ENCODE data around the gene TARBP2. TPM values are rescaled to one million over a fixed set of nuclear protein-coding genes. Genes with fewer than 3 reads are reported as not detected.
"Not testable (repeated sequence)": the region's sequence is repeated elsewhere in the genome, so short reads cannot be mapped to it uniquely, and the experiment has no call there.

The TARBP2 gene
- total RNA-seq, 4 donors from 2014 or later = 25.7 to 30.3 (median 27.2) TPM

DNA sequence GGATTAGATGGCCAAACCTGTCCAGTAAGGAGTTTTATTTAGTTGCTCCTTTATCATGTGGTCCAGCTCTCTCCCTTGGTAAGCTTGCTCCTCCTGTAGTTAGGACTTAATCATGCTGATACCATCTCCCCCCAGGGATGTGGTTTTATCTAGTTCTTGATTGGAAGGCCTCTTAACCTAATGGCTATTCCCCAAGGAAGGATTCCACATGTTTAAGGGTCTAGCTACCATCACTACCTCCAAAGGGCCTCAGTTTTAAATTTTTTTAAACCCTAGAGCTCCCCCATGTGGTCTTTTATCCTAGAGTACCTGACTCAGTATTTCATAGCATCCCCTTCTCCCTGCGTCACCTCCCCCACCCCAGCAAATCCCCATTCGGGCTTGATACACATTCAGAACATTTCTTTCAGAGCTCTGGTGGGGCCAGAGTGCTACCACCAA lies 24.3 kb upstream of the TARBP2 start:
- Histone ChIP-seq H3K4me3 (no peak overlapping the region), H3K27me3 (no peaks in the 10 kb centered on the region), H3K36me3 (peaks cover 0 to 99% (median 0%) of the 10 kb centered on the region in 3 donors), H3K9me3 (no peaks in the 10 kb centered on the region), H3K27ac (no peak overlapping the region), H3K4me1 (peaks cover 0 to 11% (median 0%) of the 10 kb centered on the region in 4 donors)
- TF ChIP-seq, protein P1, sequence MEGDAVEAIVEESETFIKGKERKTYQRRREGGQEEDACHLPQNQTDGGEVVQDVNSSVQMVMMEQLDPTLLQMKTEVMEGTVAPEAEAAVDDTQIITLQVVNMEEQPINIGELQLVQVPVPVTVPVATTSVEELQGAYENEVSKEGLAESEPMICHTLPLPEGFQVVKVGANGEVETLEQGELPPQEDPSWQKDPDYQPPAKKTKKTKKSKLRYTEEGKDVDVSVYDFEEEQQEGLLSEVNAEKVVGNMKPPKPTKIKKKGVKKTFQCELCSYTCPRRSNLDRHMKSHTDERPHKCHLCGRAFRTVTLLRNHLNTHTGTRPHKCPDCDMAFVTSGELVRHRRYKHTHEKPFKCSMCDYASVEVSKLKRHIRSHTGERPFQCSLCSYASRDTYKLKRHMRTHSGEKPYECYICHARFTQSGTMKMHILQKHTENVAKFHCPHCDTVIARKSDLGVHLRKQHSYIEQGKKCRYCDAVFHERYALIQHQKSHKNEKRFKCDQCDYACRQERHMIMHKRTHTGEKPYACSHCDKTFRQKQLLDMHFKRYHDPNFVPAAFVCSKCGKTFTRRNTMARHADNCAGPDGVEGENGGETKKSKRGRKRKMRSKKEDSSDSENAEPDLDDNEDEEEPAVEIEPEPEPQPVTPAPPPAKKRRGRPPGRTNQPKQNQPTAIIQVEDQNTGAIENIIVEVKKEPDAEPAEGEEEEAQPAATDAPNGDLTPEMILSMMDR (IDR thresholded peaks at IDR 0.05) = peak in 1 of 6 experiments; percentile 19
- TF ChIP-seq POLR2A (IDR thresholded peaks at IDR 0.05) = no peak
- no peak for DNase-seq

DNA sequence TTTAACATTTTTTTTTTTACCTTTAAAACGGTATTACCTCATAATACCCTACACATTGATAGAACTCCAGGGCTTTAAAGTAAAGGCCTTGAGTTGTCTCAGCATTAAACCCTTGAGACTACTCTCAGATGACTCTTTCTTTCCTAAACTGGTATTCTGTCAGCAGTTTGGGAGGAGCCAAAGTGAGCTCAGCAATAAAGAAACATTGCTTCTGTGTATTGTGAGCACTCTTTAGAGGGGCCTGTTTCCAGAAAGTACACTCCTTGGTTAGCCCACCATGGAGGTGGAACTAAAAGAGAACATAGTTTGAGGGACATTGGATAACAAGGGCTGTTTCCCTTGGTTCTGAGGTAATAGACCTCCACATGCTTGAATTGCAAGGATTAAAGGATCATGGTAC lies 22.2 kb upstream of the TARBP2 start:
- Histone ChIP-seq H3K4me1 (peaks cover 0 to 25% (median 2%) of the 10 kb centered on the region in 4 donors), H3K4me3 (no peak overlapping the region), H3K36me3 (peaks cover 0 to 98% (median 0%) of the 10 kb centered on the region in 3 donors), H3K27me3 (no peaks in the 10 kb centered on the region), H3K27ac (no peak overlapping the region), H3K9me3 (no peaks in the 10 kb centered on the region)
- no peak for DNase-seq
- TF ChIP-seq, protein P1 (IDR thresholded peaks at IDR 0.05) = no peak
- TF ChIP-seq POLR2A (IDR thresholded peaks at IDR 0.05) = no peak

DNA sequence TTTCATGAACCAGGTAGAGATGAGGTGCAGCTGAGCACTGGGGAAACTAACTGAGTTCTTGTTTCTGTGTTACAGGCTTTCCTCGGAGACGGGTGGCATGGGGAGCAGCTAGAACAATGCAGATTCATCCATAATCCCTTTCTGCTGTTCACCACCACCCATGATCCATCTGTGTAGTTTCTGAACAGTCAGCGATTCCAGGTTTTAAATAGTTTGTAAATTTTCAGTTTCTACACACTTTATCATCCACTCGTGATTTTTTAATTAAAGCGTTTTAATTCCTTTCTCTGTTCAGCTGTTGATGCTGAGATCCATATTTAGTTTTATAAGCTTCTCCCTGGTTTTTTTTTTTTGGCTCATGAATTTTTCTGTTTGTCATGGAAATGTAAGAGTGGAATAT lies 21.8 kb upstream of the TARBP2 start:
- Histone ChIP-seq H3K27me3 (no peaks in the 10 kb centered on the region), H3K36me3 (peaks cover 0 to 94% (median 0%) of the 10 kb centered on the region in 3 donors), H3K4me1 (peaks cover 0 to 25% (median 2%) of the 10 kb centered on the region in 4 donors), H3K27ac (no peak overlapping the region), H3K9me3 (no peaks in the 10 kb centered on the region), H3K4me3 (no peak overlapping the region)
- TF ChIP-seq, protein P1 (IDR thresholded peaks at IDR 0.05) = no peak
- no peak for TF ChIP-seq POLR2A (IDR thresholded peaks at IDR 0.05)
- no peak for DNase-seq

DNA sequence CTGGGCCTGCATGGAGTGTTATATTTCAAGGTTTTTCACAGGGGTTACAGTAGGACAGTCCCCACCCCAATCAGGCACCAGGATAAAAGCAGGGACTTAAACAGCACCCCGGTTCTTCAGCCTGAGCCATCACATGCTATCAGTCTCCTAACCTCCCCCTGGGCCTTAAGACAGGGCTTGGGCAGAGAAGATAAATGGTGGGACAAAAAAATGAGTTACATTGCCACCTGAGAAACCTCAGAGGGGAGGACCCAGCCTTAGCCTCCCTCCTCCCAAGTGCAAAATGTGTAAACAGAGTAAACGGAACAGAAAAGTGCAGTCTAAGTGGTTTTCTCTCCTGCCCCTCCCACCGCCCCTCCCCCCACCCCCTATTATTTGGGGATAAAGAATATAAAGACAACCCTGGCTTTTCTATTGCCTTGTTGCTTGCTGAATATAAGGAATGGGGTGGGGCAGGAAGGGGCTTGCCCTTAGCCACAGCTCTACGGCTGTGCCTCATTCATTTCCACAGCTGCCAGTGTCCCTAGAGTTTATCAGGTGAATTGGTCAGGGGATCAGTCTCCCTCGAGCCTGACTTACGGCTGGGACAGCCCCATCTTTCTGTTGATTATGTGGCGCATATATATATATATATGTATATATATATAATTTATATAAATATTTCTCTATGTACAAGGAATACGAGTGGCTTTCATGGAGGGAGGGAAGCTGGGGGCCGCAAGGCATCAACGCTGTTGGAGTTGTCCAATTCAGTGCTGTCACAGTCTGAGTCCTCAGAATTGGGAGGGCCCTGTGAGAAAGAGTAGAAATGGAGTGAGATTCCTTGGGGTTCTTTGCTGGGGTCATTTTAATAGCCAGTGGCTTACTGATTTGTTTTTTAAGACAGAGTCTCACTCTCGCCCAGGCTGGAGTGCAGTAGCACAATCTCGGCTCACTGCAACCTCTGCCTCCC lies 20.3 kb upstream of the TARBP2 start:
- Histone ChIP-seq H3K9me3 (no peaks in the 10 kb centered on the region), H3K27me3 (no peaks in the 10 kb centered on the region), H3K27ac (no peak overlapping the region), H3K4me1 (peaks cover 0 to 19% (median 2%) of the 10 kb centered on the region in 4 donors), H3K36me3 (peaks cover 0 to 89% (median 0%) of the 10 kb centered on the region in 3 donors), H3K4me3 (no peak overlapping the region)
- DNase-seq = no peak
- TF ChIP-seq, protein P1 (IDR thresholded peaks at IDR 0.05) = no peak
- no peak for TF ChIP-seq POLR2A (IDR thresholded peaks at IDR 0.05)

DNA sequence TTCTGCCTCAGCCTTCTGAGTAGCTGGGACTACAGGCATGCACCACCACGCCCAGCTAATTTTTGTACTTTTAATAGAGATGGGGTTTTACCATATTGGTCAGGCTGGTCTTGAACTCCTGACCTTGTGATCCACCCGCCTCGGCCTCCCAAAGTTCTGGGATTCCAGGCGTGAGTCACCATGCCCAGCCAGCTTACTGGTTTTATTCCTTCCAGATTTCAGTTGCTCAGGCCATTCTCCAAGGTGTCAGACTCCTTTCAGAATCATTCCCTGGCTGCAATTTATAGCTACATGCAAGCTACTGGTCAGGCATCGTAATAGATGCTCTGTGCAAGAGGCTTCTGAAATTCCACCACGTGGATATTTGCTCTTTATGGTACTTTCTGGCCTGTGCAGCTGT lies 19.6 kb upstream of the TARBP2 start:
- not testable (repeated sequence) for DNase-seq, H3K9me3 ChIP-seq, H3K4me3 ChIP-seq, H3K27me3 ChIP-seq, H3K27ac ChIP-seq
- peaks cover 0 to 19% (median 2%) of the 10 kb centered on the region in 4 donors for H3K4me1 ChIP-seq
- peaks cover 0 to 89% (median 0%) of the 10 kb centered on the region in 3 donors for H3K36me3 ChIP-seq

DNA sequence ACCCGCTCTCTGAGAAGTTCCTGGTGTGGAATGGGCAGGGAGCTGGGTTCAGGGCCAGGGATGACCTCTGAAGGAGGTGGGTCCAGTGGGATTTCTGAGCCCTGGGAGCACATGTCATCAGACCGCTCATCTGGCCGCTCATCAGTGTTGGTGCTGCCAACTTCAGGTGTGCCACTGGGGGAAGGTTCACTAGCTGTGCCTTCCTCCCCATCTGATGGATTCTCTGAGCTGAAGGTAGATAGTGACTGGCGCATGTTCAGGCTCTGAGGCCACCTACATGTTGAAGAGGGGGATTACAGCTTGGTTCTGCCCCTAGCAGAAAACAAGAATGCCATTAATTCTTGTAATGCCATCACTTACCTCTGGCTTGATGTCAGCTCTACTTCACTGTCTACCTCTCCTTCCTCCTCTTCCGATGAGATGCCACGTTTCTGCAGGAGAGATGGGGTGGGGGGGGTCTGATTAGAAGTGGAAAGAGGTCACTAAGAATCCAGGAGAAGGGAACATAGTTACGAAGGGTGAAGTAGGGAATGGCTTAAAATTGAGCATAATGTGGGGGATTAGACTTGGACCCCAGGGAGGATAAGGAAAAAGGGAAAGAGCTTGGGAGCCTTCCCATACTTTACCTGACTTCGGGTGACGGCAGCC lies 19.0 kb upstream of the TARBP2 start:
- Histone ChIP-seq H3K4me1 (peaks cover 0 to 19% (median 2%) of the 10 kb centered on the region in 4 donors), H3K27me3 (no peaks in the 10 kb centered on the region), H3K9me3 (no peaks in the 10 kb centered on the region), H3K4me3 (no peak overlapping the region), H3K36me3 (peaks cover 0 to 84% (median 0%) of the 10 kb centered on the region in 3 donors), H3K27ac (no peak overlapping the region)
- TF ChIP-seq, protein P1 (IDR thresholded peaks at IDR 0.05) = peak in 1 of 6 experiments; percentile 5
- no peak for TF ChIP-seq POLR2A (IDR thresholded peaks at IDR 0.05)
- no peak for DNase-seq

All from Peyer's patch (tissue), 4 donors.